Measurements from ENCODE around the gene ERGIC1.

DNA sequence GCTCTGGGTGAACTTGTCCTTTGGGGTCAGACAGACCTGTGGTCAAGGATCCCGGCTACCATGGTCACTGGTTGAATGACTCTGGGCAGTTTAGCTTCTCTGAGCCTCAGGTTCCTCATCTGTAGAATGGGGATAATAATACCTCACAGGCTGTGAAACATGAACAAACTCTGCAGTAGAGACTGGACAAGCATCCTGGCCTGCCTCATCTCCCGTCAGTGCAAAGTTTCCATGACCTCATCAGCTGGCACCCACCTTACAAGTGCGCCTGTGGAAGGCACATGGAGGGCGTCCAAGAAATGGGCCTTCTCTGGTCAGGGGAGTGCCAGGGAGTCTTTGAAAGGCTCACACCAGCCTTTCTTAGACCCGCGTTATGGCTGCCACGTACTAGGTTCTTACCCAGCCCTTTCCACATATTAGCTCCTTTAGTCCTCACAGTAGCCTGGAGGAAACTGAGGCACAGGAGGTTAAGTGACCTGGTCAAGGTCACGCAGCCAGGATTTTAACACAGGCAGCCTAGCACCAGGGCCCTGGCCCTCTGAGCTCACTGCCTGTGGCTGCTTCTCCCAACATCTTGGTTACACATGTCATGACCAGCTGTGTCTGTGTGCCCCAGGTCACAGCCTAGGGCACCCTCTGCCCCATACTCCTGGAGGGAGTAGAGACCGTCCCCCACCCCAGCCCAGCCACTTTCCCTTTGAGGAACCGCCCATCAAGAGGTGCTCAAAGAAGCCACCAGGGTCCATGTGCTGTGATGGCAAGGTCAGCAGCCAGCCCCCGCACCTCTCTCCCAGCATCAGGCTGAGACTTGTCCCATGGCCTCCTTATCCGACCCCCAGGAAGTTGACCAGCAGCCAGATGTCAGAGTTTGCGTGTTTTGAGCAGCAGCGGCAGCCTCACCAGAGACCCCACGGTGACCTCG, 85.7 kb downstream of the ERGIC1 start:
- no peak for TF ChIP-seq POLR2A (IDR thresholded peaks at IDR 0.05; ENCODE audit: low read depth, low read length)
- TF ChIP-seq, protein P1, sequence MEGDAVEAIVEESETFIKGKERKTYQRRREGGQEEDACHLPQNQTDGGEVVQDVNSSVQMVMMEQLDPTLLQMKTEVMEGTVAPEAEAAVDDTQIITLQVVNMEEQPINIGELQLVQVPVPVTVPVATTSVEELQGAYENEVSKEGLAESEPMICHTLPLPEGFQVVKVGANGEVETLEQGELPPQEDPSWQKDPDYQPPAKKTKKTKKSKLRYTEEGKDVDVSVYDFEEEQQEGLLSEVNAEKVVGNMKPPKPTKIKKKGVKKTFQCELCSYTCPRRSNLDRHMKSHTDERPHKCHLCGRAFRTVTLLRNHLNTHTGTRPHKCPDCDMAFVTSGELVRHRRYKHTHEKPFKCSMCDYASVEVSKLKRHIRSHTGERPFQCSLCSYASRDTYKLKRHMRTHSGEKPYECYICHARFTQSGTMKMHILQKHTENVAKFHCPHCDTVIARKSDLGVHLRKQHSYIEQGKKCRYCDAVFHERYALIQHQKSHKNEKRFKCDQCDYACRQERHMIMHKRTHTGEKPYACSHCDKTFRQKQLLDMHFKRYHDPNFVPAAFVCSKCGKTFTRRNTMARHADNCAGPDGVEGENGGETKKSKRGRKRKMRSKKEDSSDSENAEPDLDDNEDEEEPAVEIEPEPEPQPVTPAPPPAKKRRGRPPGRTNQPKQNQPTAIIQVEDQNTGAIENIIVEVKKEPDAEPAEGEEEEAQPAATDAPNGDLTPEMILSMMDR (IDR thresholded peaks at IDR 0.05 in 2 of 3, conservative IDR thresholded peaks at IDR 0.05 in 1 of 3; ENCODE audit: control insufficient read depth in 2 of 3, extremely low read depth in 1 of 3, insufficient read depth in 1 of 3, low read depth in 3 of 3, low read length in 3 of 3) = no peak
- TF ChIP-seq EZH2 (IDR thresholded peaks at IDR 0.05; ENCODE audit: borderline replicate concordance, control insufficient read depth, low read depth, low read length) = no peak
